SK-N-SH treated with all-trans-retinoic acid at 6 μM for 48 hours (cell line): ENCODE results near the gene ENTR1.

Source experiments
- ATAC-seq: fragments of 200-7000 bp; cut with Tn5 transposase; 3 replicates; pipeline ENCODE4 v1.9.1; 2020; ENCODE audit warnings: mild to moderate bottlenecking, moderate library complexity
- ARNTL ChIP-seq: fragments of 450-650 bp; formaldehyde crosslinking; IDR thresholded peaks from 2 replicates; pipeline ENCODE4 v1.5.0; 2020; ENCODE audit warnings: low read depth, mild to moderate bottlenecking, moderate library complexity, borderline replicate concordance
- BACH2 ChIP-seq: fragments of 250-450 bp; sonication (Bioruptor Pico); IDR thresholded peaks from 2 replicates; pipeline ENCODE4 v1.9.0; 2021; ENCODE audit warnings: mild to moderate bottlenecking, borderline replicate concordance
- CSDC2 ChIP-seq: fragments of 250-450 bp; sonication (Bioruptor Pico); IDR thresholded peaks from 2 replicates; pipeline ENCODE4 v1.5.0; 2020; ENCODE audit warnings: mild to moderate bottlenecking, moderate library complexity
- ESRRG ChIP-seq: fragments of 250-450 bp; sonication (Bioruptor Pico); IDR thresholded peaks from 2 replicates; pipeline ENCODE4 v1.6.1; 2021; ENCODE audit warnings: mild to moderate bottlenecking
- GLIS3 ChIP-seq: fragments of 250-450 bp; sonication (Bioruptor Pico); IDR thresholded peaks from 2 replicates; pipeline ENCODE4 v1.5.0; 2020; ENCODE audit warnings: mild to moderate bottlenecking, moderate library complexity
- ISL1 ChIP-seq: fragments of 250-450 bp; sonication (Bioruptor Pico); IDR thresholded peaks from 2 replicates; pipeline ENCODE4 v2.1.2; 2022; ENCODE audit warnings: mild to moderate bottlenecking, moderate library complexity
- OSR1 ChIP-seq: fragments of 250-450 bp; sonication (Bioruptor Pico); IDR thresholded peaks from 2 replicates; pipeline ENCODE4 v1.8.0; 2022; ENCODE audit warnings: moderate library complexity, mild to moderate bottlenecking, inconsistent platforms
- PPARA ChIP-seq: fragments of 250-450 bp; sonication (Bioruptor Pico); IDR thresholded peaks from 2 replicates; pipeline ENCODE4 v1.5.0; 2020; ENCODE audit warnings: mild to moderate bottlenecking, borderline replicate concordance
- RARB ChIP-seq: fragments of 250-450 bp; sonication (Bioruptor Pico); IDR thresholded peaks from 2 replicates; pipeline ENCODE4 v1.8.0; 2021; ENCODE audit warnings: mild to moderate bottlenecking, moderate library complexity
- SNAI2 ChIP-seq: fragments of 250-450 bp; sonication (Bioruptor Pico); IDR thresholded peaks from 2 replicates; pipeline ENCODE4 v1.5.0; 2020; ENCODE audit warnings: mild to moderate bottlenecking, moderate library complexity
- TCF4 ChIP-seq: fragments of 250-450 bp; sonication (Bioruptor Pico); IDR thresholded peaks from 2 replicates; pipeline ENCODE4 v1.8.0; 2021; ENCODE audit warnings: mild to moderate bottlenecking, moderate library complexity, borderline replicate concordance
- TOX ChIP-seq: fragments of 250-450 bp; sonication (Bioruptor Pico); IDR thresholded peaks from 2 replicates; pipeline ENCODE4 v1.8.0; 2021; ENCODE audit warnings: mild to moderate bottlenecking, moderate library complexity, borderline replicate concordance
- ZC3H10 ChIP-seq: fragments of 250-450 bp; sonication (Bioruptor Pico); IDR thresholded peaks from 2 replicates; pipeline ENCODE4 v1.5.1; 2021; ENCODE audit warnings: mild to moderate bottlenecking, moderate library complexity
- ZFP3 ChIP-seq: fragments of 250-450 bp; sonication (Bioruptor Pico); IDR thresholded peaks from 2 replicates; pipeline ENCODE4 v1.5.0; 2020; ENCODE audit warnings: mild to moderate bottlenecking, moderate library complexity
- ZNF565 ChIP-seq: fragments of 450-650 bp; formaldehyde crosslinking; conservative IDR thresholded peaks from 2 replicates; pipeline ENCODE4 v1.5.0; 2020; ENCODE audit warnings: low read depth, mild to moderate bottlenecking, moderate library complexity
- ZNF70 ChIP-seq: fragments of 450-650 bp; formaldehyde crosslinking; IDR thresholded peaks from 2 replicates; pipeline ENCODE4 v1.5.0; 2020; ENCODE audit warnings: mild to moderate bottlenecking, moderate library complexity
- ZNF8 ChIP-seq: fragments of 450-650 bp; formaldehyde crosslinking; IDR thresholded peaks from 2 replicates; pipeline ENCODE4 v1.5.0; 2020; ENCODE audit warnings: mild to moderate bottlenecking, moderate library complexity
- TF ChIP-seq, protein P1 (sequence below): fragments of 250-450 bp; sonication (Bioruptor Pico); IDR thresholded peaks from 2 replicates; pipeline ENCODE4 v1.8.0; 2020; ENCODE audit warnings: mild to moderate bottlenecking, moderate library complexity, borderline replicate concordance
- TF ChIP-seq, protein P2 (sequence below): fragments of 250-450 bp; sonication (Bioruptor Pico); IDR thresholded peaks from 2 replicates; pipeline ENCODE4 v1.5.1; 2021; ENCODE audit warnings: mild to moderate bottlenecking, moderate library complexity
- TF ChIP-seq, protein P3 (sequence below): fragments of 250-450 bp; sonication (Bioruptor Pico); IDR thresholded peaks from 2 replicates; pipeline ENCODE4 v1.5.1; 2020; ENCODE audit warnings: low read depth, mild to moderate bottlenecking, moderate library complexity
- TF ChIP-seq, protein P4 (sequence below): fragments of 250-450 bp; sonication (Bioruptor Pico); IDR thresholded peaks from 2 replicates; pipeline ENCODE4 v1.8.0; 2021; ENCODE audit warnings: low read depth, mild to moderate bottlenecking, moderate library complexity, borderline replicate concordance
- TF ChIP-seq, protein P5 (sequence below): fragments of 250-450 bp; sonication (Bioruptor Pico); IDR thresholded peaks from 2 replicates; pipeline ENCODE4 v1.5.0; 2020; ENCODE audit warnings: mild to moderate bottlenecking, moderate library complexity

Gene ENTR1

DNA sequence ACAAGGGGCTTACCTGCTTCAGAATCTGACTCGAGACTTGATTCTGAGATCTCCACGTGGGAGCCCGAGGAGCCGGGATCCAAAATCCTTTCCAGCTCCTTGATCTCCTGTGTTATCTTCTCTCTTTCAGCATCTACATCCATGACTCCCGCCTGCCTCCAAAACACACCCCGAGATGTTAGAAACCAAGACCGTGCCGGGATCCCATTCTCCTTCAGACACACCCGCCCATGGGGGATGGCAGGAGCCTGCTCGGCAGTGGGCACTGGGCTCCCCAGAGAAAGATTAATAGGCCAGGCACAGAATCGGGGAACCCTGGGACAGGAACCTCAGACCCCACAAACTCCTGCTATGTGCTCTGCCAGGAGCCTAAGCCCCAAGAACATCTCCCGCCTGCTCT, 12.1 kb downstream of the ENTR1 start:
- TF ChIP-seq, protein P1, sequence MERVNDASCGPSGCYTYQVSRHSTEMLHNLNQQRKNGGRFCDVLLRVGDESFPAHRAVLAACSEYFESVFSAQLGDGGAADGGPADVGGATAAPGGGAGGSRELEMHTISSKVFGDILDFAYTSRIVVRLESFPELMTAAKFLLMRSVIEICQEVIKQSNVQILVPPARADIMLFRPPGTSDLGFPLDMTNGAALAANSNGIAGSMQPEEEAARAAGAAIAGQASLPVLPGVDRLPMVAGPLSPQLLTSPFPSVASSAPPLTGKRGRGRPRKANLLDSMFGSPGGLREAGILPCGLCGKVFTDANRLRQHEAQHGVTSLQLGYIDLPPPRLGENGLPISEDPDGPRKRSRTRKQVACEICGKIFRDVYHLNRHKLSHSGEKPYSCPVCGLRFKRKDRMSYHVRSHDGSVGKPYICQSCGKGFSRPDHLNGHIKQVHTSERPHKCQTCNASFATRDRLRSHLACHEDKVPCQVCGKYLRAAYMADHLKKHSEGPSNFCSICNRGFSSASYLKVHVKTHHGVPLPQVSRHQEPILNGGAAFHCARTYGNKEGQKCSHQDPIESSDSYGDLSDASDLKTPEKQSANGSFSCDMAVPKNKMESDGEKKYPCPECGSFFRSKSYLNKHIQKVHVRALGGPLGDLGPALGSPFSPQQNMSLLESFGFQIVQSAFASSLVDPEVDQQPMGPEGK (CRISPR knock-in tag) = no peak
- TF ChIP-seq SNAI2 (CRISPR knock-in tag) (no peak), ARNTL (no peak), TCF4 (no peak), ZC3H10 (CRISPR knock-in tag) (no peak), PPARA (no peak), ZNF565 (CRISPR knock-in tag) (no peak), ZFP3 (no peak), BACH2 (CRISPR knock-in tag) (no peak), ZNF70 (CRISPR knock-in tag) (no peak), OSR1 (no peak), CSDC2 (no peak)
- TF ChIP-seq, protein P2, sequence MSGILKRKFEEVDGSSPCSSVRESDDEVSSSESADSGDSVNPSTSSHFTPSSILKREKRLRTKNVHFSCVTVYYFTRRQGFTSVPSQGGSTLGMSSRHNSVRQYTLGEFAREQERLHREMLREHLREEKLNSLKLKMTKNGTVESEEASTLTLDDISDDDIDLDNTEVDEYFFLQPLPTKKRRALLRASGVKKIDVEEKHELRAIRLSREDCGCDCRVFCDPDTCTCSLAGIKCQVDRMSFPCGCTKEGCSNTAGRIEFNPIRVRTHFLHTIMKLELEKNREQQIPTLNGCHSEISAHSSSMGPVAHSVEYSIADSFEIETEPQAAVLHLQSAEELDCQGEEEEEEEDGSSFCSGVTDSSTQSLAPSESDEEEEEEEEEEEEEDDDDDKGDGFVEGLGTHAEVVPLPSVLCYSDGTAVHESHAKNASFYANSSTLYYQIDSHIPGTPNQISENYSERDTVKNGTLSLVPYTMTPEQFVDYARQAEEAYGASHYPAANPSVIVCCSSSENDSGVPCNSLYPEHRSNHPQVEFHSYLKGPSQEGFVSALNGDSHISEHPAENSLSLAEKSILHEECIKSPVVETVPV (CRISPR knock-in tag) = no peak
- ATAC-seq = no peak

DNA sequence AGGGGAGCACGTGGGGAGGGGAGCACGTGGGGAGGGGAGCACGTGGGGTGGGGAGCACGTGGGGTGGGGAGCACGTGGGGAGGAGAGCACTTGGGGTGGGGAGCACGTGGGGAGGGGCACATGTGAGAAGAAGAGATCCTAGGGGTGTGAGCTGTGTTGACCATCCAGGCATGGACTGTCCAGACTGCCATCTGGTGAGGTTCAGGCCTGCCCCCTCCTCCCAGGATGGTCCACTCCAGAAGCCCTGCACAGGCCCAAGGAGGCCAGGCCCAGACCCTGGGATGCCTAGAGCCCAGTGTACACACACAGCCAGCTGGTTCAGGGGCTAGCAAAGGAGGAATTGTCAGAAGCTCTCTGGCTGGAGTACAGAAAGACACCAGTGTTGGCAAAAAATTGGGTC, 12.8 kb downstream of the ENTR1 start:
- ATAC-seq = no peak
- TF ChIP-seq ZNF70 (CRISPR knock-in tag) (no peak), TOX (no peak), PPARA (no peak), SNAI2 (CRISPR knock-in tag) (no peak), ARNTL (no peak), ZC3H10 (CRISPR knock-in tag) (no peak), OSR1 (no peak), ISL1 (CRISPR knock-in tag) (no peak), ESRRG (no peak), RARB (CRISPR knock-in tag) (no peak), ZNF8 (CRISPR knock-in tag) (no peak), GLIS3 (CRISPR knock-in tag) (no peak), CSDC2 (no peak), TCF4 (no peak)
- TF ChIP-seq, protein P3, sequence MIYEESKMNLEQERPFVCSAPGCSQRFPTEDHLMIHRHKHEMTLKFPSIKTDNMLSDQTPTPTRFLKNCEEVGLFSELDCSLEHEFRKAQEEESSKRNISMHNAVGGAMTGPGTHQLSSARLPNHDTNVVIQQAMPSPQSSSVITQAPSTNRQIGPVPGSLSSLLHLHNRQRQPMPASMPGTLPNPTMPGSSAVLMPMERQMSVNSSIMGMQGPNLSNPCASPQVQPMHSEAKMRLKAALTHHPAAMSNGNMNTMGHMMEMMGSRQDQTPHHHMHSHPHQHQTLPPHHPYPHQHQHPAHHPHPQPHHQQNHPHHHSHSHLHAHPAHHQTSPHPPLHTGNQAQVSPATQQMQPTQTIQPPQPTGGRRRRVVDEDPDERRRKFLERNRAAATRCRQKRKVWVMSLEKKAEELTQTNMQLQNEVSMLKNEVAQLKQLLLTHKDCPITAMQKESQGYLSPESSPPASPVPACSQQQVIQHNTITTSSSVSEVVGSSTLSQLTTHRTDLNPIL (CRISPR knock-in tag) = no peak
- TF ChIP-seq, protein P4, sequence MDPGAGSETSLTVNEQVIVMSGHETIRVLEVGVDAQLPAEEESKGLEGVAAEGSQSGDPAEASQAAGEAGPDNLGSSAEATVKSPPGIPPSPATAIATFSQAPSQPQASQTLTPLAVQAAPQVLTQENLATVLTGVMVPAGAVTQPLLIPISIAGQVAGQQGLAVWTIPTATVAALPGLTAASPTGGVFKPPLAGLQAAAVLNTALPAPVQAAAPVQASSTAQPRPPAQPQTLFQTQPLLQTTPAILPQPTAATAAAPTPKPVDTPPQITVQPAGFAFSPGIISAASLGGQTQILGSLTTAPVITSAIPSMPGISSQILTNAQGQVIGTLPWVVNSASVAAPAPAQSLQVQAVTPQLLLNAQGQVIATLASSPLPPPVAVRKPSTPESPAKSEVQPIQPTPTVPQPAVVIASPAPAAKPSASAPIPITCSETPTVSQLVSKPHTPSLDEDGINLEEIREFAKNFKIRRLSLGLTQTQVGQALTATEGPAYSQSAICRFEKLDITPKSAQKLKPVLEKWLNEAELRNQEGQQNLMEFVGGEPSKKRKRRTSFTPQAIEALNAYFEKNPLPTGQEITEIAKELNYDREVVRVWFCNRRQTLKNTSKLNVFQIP (CRISPR knock-in tag) = no peak
- TF ChIP-seq, protein P2 (CRISPR knock-in tag) = no peak
- TF ChIP-seq, protein P1 (CRISPR knock-in tag) = no peak
- TF ChIP-seq, all 23 proteins: peak for 0

DNA sequence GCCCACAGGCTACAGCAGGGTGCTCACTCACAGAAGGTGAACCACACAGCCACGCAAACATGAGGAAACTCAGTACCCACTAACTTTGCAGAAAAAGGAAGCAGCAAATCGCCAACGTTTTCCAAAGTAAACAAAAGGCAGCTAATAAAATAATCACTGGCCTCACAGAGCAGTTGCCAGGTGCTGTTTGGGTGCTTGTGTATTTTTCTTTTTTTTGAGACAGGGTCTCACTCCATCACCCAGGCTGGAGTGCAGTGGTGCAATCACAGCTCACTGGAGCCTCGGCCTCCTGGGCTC, 14.2 kb downstream of the ENTR1 start:
- no peak for TF ChIP-seq ISL1 (CRISPR knock-in tag)
- TF ChIP-seq, protein P5, sequence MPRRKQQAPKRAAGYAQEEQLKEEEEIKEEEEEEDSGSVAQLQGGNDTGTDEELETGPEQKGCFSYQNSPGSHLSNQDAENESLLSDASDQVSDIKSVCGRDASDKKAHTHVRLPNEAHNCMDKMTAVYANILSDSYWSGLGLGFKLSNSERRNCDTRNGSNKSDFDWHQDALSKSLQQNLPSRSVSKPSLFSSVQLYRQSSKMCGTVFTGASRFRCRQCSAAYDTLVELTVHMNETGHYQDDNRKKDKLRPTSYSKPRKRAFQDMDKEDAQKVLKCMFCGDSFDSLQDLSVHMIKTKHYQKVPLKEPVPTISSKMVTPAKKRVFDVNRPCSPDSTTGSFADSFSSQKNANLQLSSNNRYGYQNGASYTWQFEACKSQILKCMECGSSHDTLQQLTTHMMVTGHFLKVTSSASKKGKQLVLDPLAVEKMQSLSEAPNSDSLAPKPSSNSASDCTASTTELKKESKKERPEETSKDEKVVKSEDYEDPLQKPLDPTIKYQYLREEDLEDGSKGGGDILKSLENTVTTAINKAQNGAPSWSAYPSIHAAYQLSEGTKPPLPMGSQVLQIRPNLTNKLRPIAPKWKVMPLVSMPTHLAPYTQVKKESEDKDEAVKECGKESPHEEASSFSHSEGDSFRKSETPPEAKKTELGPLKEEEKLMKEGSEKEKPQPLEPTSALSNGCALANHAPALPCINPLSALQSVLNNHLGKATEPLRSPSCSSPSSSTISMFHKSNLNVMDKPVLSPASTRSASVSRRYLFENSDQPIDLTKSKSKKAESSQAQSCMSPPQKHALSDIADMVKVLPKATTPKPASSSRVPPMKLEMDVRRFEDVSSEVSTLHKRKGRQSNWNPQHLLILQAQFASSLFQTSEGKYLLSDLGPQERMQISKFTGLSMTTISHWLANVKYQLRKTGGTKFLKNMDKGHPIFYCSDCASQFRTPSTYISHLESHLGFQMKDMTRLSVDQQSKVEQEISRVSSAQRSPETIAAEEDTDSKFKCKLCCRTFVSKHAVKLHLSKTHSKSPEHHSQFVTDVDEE = no peak
- no peak for TF ChIP-seq TCF4
- no peak for ATAC-seq
